ENCODE results near the gene TBC1D22A.

GRCh38 chr22:47202819-47203553 lies 440.5 kb downstream of the TBC1D22A start:
- TF ChIP-seq CC2D1A (IDR thresholded peaks at IDR 0.05) (no peak), RBM17 (IDR thresholded peaks at IDR 0.05; ENCODE audit: borderline replicate concordance, low read depth, low read length) (no peak), MXI1 (IDR thresholded peaks at IDR 0.05; ENCODE audit: low read depth, low read length) (no peak), MEF2A (IDR thresholded peaks at IDR 0.05; ENCODE audit: control insufficient read depth, low read depth, low read length) (no peak), NR2C1 (IDR thresholded peaks at IDR 0.05) (no peak), NR2C1 (tag; IDR thresholded peaks at IDR 0.05) (no peak), ZNF23 (CRISPR knock-in tag; IDR thresholded peaks at IDR 0.05) (no peak)

Measured in K562 (cell line).